ENCODE data around the gene TMEM26. TPM values are rescaled to one million over a fixed set of nuclear protein-coding genes. Genes with fewer than 3 reads are reported as not detected.
A peak's percentile ranks its signal among the peaks of the same experiment; 100 is the strongest.

Gene TMEM26
- total RNA-seq, 1 experiment from 2014 or later, result 1.6 TPM

- Mint-ChIP-seq H3K27ac (no peak overlapping the region), H3K9me3 (peaks cover 8% of the 10 kb centered on the region), H3K4me3 (no peak overlapping the region), H3K27me3 (ENCODE audit: low read depth) (no peaks in the 10 kb centered on the region; the same call in 1 of the 2 replicates), H3K4me1 (peaks cover 50% of the 10 kb centered on the region), H3K36me3 (peaks cover 2% of the 10 kb centered on the region)
- ATAC-seq, result peak; percentile 29; the same call in 1 of the 2 replicates
- TF ChIP-seq MAX (CRISPR knock-in tag; IDR thresholded peaks at IDR 0.05), result no peak
- CTCF ChIA-PET, result no interaction called here
- POLR2A ChIA-PET, result no interaction called here
- no peak for DNase-seq (ENCODE audit: low spot score)
These were observed 25.6 kb upstream of the TMEM26 start for GRCh38 chr10:61478621-61479312.

GRCh38 chr10:61477451-61477850, 24.3 kb upstream of the TMEM26 start:
- no peak for ATAC-seq
- CTCF ChIA-PET, result no interaction called here

GRCh38 chr10:61476529-61476928, 23.3 kb upstream of the TMEM26 start:
- ChIA-PET POLR2A (no interaction called here), CTCF (no interaction called here)
- peaks cover 5% of the 10 kb centered on the region; the same call in 1 of the 2 replicates for H3K9me3 Mint-ChIP-seq
- H3K27me3 Mint-ChIP-seq (ENCODE audit: low read depth), result no peaks in the 10 kb centered on the region
- ATAC-seq, result no peak
- no peak overlapping the region for H3K27ac Mint-ChIP-seq
- H3K4me3 Mint-ChIP-seq, result no peak overlapping the region
- H3K36me3 Mint-ChIP-seq, result no peaks in the 10 kb centered on the region
- H3K4me1 Mint-ChIP-seq, result peaks cover 36% of the 10 kb centered on the region
- no peak for DNase-seq (ENCODE audit: low spot score)
- TF ChIP-seq CREM (CRISPR knock-in tag; IDR thresholded peaks at IDR 0.05) (no peak), NR3C1 (CRISPR knock-in tag; conservative IDR thresholded peaks at IDR 0.05; ENCODE audit: low read depth) (no peak), TEAD4 (CRISPR knock-in tag; IDR thresholded peaks at IDR 0.05) (no peak), GRHL2 (CRISPR knock-in tag; IDR thresholded peaks at IDR 0.05; ENCODE audit: insufficient replicate concordance, severe bottlenecking) (no peak), FOXP1 (CRISPR knock-in tag; IDR thresholded peaks at IDR 0.05; ENCODE audit: borderline replicate concordance) (no peak), MLX (CRISPR knock-in tag; IDR thresholded peaks at IDR 0.05) (no peak), ZNF317 (CRISPR knock-in tag; IDR thresholded peaks at IDR 0.05; ENCODE audit: borderline replicate concordance, low read depth) (no peak), CDX4 (CRISPR knock-in tag; IDR thresholded peaks at IDR 0.05; ENCODE audit: borderline replicate concordance) (no peak), ZNF138 (CRISPR knock-in tag; conservative IDR thresholded peaks at IDR 0.05) (no peak), PRDM15 (CRISPR knock-in tag; IDR thresholded peaks at IDR 0.05) (no peak), ZSCAN18 (CRISPR knock-in tag; IDR thresholded peaks at IDR 0.05) (no peak), FOXJ3 (CRISPR knock-in tag; IDR thresholded peaks at IDR 0.05; ENCODE audit: borderline replicate concordance) (no peak), PRRX2 (CRISPR knock-in tag; IDR thresholded peaks at IDR 0.05) (no peak), KAT7 (CRISPR knock-in tag; IDR thresholded peaks at IDR 0.05; ENCODE audit: borderline replicate concordance) (no peak)

More at GRCh38 chr10:61477451-61477850, 24.3 kb upstream of the TMEM26 start:
- no peaks in the 10 kb centered on the region for H3K36me3 Mint-ChIP-seq
- no peaks in the 10 kb centered on the region for H3K27me3 Mint-ChIP-seq (ENCODE audit: low read depth)
- no peak for TF ChIP-seq ATF2 (CRISPR knock-in tag; IDR thresholded peaks at IDR 0.05; ENCODE audit: borderline replicate concordance, low read depth)
- no peak for TF ChIP-seq GRHL2 (CRISPR knock-in tag; IDR thresholded peaks at IDR 0.05; ENCODE audit: insufficient replicate concordance, severe bottlenecking)
- TF ChIP-seq JAZF1 (CRISPR knock-in tag; IDR thresholded peaks at IDR 0.05), result no peak
- no peak for TF ChIP-seq TCF7 (CRISPR knock-in tag; IDR thresholded peaks at IDR 0.05; ENCODE audit: low read depth)
- no peak for TF ChIP-seq ATF3 (CRISPR knock-in tag; conservative IDR thresholded peaks at IDR 0.05)
- no peak overlapping the region for H3K27ac Mint-ChIP-seq
- H3K4me1 Mint-ChIP-seq, result peaks cover 37% of the 10 kb centered on the region
- DNase-seq (ENCODE audit: low spot score), result no peak
- H3K9me3 Mint-ChIP-seq, result peaks cover 5% of the 10 kb centered on the region; the same call in 1 of the 2 replicates
- POLR2A ChIA-PET, result no interaction called here
- no peak overlapping the region for H3K4me3 Mint-ChIP-seq
